Stimulated activated naive CD8-positive, alpha-beta T cell treated with anti-CD3 and anti-CD28 coated beads, Interleukin-15, amount 100 ng/mL, for 72 hours (primary cell): ENCODE results near the gene TMEM151B.

ENCODE experiments used
- ATAC-seq: fragments of 150-1000 bp; cut with Tn5 transposase; 2 replicates; pipeline ENCODE4 v1.10.0; 2021; ENCODE audit warnings: mild to moderate bottlenecking, moderate library complexity
- DNase-seq, 2 donors: peaks; one replicate each; pipeline ENCODE4 v3.0.0; 2021 to 2022
- H3K27ac Mint-ChIP-seq, 2 donors: one replicate each; pipeline ENCODE4 v1.8.0; 2022; ENCODE audit warnings: mild to moderate bottlenecking in 2 of 2, mixed read lengths in 2 of 2, moderate library complexity in 2 of 2
- H3K27me3 Mint-ChIP-seq: one replicate; pipeline ENCODE4 v1.8.0; 2022; ENCODE audit warnings: mixed read lengths
- H3K4me1 Mint-ChIP-seq: one replicate; pipeline ENCODE4 v1.8.0; 2022; ENCODE audit warnings: mild to moderate bottlenecking, mixed read lengths
- H3K4me3 Mint-ChIP-seq, 2 donors: one replicate each; pipeline ENCODE4 v1.8.0; 2022; ENCODE audit warnings: mild to moderate bottlenecking in 2 of 2, mixed read lengths in 2 of 2, moderate library complexity in 1 of 2
- H3K9me3 Mint-ChIP-seq, 2 donors: one replicate each; pipeline ENCODE4 v1.8.0; 2022; ENCODE audit warnings: mixed read lengths in 2 of 2

The TMEM151B gene

DNA sequence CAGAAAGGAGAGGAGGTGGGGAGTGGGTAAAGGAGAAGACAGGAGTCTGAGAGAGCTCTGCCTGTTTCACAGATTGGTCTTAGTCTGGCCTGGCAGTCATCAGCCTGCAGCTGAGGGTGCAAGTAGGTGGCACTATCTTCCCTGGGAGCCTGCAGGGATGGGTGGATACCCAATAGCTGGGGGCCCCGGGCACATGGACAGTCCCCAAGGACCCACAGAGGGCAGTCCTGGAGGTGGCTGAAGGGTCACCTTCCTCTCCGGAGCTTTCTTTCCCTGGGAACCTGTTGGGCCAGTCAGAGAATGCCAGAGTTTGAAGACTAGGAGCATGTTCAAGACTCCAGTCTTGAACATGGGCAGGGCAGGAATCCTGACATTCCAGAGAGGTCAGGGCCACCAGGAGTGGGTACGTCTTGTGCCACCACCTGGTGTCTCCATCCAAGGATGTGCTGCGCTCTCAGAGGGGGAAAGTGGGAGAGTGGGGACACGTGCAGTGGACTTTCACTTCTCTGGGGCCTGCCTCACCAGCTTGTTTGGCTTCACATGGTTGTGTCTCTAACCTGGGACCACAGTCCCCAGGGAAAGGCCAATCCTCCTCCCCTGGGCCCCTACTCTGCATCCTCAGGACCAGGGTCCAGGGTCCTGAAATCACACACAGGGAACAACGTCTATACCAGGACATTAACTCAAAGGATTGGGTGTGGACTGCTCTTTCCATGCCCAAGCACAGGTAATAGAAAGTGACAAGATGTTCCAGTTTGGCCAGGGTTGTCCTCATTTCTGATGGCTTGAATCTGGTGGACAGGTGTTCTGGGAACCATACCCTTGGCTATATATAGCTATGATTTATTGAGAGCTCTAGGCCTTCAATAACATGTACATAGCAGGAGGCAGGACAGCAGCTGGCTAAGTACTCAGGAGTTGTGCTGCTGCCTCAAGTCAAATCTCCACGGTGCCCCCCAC lies 24.9 kb downstream of the TMEM151B start:
- Mint-ChIP-seq H3K9me3 (no peaks in the 10 kb centered on the region), H3K4me3 (no peak overlapping the region), H3K4me1 (peaks cover 20% of the 10 kb centered on the region), H3K27me3 (peaks cover 87% of the 10 kb centered on the region), H3K27ac (no peak overlapping the region)
- no peak for ATAC-seq
- no peak for DNase-seq

GRCh38 chr6:44297063-44298038 lies 27.1 kb downstream of the TMEM151B start:
- peak; percentile 39 to 48 for DNase-seq
- ATAC-seq: peak; percentile 87
- peak overlapping the region; percentile 51 to 71 for H3K4me3 Mint-ChIP-seq
- H3K4me1 Mint-ChIP-seq: peaks cover 20% of the 10 kb centered on the region
- no peaks in the 10 kb centered on the region for H3K9me3 Mint-ChIP-seq
- no peak overlapping the region for H3K27ac Mint-ChIP-seq
- H3K27me3 Mint-ChIP-seq: peaks cover 65% of the 10 kb centered on the region

GRCh38 chr6:44298055-44298803 lies 28.0 kb downstream of the TMEM151B start:
- Mint-ChIP-seq H3K4me1 (peaks cover 20% of the 10 kb centered on the region), H3K4me3 (peak overlapping the region; percentile 51 to 71), H3K9me3 (no peaks in the 10 kb centered on the region), H3K27me3 (peaks cover 59% of the 10 kb centered on the region), H3K27ac (no peak overlapping the region)
- ATAC-seq (peak; percentile 3), DNase-seq (no peak)

- no peaks in the 10 kb centered on the region for H3K9me3 Mint-ChIP-seq
- H3K27ac Mint-ChIP-seq: peak overlapping the region in 1 of 2 donors; percentile 14
- peaks cover 53% of the 10 kb centered on the region for H3K27me3 Mint-ChIP-seq
- peaks cover 20% of the 10 kb centered on the region for H3K4me1 Mint-ChIP-seq
- no peak overlapping the region for H3K4me3 Mint-ChIP-seq
- no peak for DNase-seq
- ATAC-seq: no peak
Observed at GRCh38 chr6:44298864-44299263, 28.6 kb downstream of the TMEM151B start.

- Mint-ChIP-seq H3K27ac (no peak overlapping the region), H3K4me3 (no peak overlapping the region), H3K4me1 (peaks cover 20% of the 10 kb centered on the region), H3K9me3 (no peaks in the 10 kb centered on the region), H3K27me3 (peaks cover 38% of the 10 kb centered on the region)
- no peak for ATAC-seq
- no peak for DNase-seq
Observed at GRCh38 chr6:44300292-44300823, 30.1 kb downstream of the TMEM151B start.

DNA sequence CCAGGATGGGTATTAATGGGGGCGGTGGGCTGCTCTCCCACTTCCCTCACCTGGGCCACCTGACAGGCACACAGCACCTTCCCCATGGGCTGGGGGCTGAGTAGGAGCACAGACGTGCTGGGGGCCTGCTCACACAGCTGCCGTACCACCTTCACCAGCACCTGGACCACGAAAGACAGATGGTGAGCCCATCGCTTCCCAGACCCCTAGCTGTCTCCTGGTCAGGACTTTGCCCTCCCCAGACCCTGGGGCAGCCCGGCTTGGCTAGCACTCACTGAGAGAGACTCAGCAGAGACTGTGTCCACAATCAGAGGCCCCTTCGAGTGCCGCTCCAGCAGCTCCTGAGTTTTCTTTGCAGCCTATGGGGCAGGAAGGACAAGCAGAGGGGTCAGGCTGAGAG lies 30.9 kb downstream of the TMEM151B start:
- Mint-ChIP-seq H3K4me1 (peaks cover 20% of the 10 kb centered on the region), H3K27me3 (peaks cover 30% of the 10 kb centered on the region), H3K4me3 (no peak overlapping the region), H3K27ac (no peak overlapping the region), H3K9me3 (no peaks in the 10 kb centered on the region)
- no peak for ATAC-seq
- DNase-seq: no peak

GRCh38 chr6:44301782-44302564 lies 31.7 kb downstream of the TMEM151B start:
- H3K27me3 Mint-ChIP-seq: peaks cover 22% of the 10 kb centered on the region

GRCh38 chr6:44302856-44303255 lies 32.6 kb downstream of the TMEM151B start:
- DNase-seq (no peak), ATAC-seq (no peak)
- no peak overlapping the region for H3K4me3 Mint-ChIP-seq
- peaks cover 13% of the 10 kb centered on the region for H3K27me3 Mint-ChIP-seq
- peaks cover 6% of the 10 kb centered on the region for H3K4me1 Mint-ChIP-seq
- H3K9me3 Mint-ChIP-seq: no peaks in the 10 kb centered on the region
- H3K27ac Mint-ChIP-seq: no peak overlapping the region

More at GRCh38 chr6:44301782-44302564, 31.7 kb downstream of the TMEM151B start:
- no peak for ATAC-seq
- Mint-ChIP-seq H3K4me1 (peaks cover 14% of the 10 kb centered on the region), H3K27ac (peak overlapping the region; percentile 52 to 87), H3K9me3 (no peaks in the 10 kb centered on the region), H3K4me3 (no peak overlapping the region)
- DNase-seq: no peak

DNA sequence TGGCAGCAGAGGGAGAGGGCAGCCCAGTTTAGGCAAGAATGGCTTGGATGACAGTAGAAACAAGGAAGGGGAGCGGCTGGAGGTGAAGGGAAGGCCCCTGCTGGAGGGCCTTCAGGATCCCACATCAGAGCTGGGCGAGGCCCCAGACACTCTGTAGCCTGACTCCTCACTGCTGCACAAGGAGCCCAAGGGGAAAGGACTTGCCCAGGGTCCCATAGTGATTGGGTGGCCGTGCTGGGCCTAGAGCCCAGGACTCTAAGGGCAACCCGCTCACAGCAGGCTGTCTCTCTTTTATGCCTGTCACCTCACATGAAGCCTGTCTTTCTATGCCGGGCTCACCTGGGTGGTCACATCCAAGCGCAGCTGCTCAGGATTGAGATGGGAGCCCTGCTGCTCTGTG lies 33.6 kb downstream of the TMEM151B start:
- ATAC-seq (no peak), DNase-seq (no peak)
- no peaks in the 10 kb centered on the region for H3K9me3 Mint-ChIP-seq
- no peak overlapping the region for H3K4me3 Mint-ChIP-seq
- peaks cover 3% of the 10 kb centered on the region for H3K27me3 Mint-ChIP-seq
- H3K27ac Mint-ChIP-seq: no peak overlapping the region
- no peaks in the 10 kb centered on the region for H3K4me1 Mint-ChIP-seq

DNA sequence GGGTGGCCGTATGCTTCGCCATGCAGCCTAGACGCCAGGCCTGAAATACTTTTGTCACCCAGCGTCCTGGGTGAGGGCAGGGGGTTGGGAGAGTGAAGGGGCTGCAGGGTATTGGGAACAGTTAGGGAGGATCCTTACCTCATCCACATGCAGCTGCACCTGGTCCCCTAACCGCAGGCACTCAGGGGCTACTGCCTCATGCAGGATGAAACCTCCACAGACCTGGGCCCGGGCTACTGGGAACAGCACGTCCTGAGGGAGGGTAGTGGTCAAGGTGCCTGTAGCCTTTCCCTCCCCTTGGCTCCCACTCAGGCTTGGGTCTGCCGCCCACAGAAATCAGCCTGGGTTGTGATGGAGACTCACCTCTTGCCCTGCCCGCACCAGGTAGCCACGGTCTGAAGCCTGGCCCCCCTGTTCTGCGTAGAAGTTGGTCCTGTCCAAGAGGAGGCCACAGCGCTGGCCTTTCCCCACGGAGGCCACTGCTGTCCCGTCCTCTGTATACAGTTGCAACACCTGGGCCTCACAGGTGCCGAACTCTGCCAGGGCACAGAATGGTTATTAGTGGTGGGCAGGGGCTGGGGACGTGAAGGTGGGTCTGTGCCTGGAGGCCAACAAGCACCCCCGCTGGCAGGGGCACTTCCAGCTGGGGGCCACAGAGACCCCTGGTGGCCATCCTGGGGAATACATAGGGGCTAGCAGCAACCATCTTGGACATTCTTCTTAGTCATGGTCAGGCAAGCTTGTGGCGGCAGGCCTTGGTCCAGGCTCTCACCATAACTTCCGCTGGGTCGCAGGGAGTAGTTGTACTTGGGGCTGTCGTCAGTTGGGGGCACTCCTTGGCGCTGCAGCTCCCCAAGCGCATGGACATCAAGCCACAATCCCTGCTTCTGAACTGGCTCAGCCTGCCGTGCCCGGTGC lies 34.3 kb downstream of the TMEM151B start:
- H3K4me1 Mint-ChIP-seq: peaks cover 1% of the 10 kb centered on the region
- ATAC-seq: peak; percentile 58
- no peak overlapping the region for H3K4me3 Mint-ChIP-seq
- no peaks in the 10 kb centered on the region for H3K27me3 Mint-ChIP-seq
- peak in 1 of 2 donors; percentile 44 for DNase-seq
- no peaks in the 10 kb centered on the region for H3K9me3 Mint-ChIP-seq
- H3K27ac Mint-ChIP-seq: no peak overlapping the region

DNA sequence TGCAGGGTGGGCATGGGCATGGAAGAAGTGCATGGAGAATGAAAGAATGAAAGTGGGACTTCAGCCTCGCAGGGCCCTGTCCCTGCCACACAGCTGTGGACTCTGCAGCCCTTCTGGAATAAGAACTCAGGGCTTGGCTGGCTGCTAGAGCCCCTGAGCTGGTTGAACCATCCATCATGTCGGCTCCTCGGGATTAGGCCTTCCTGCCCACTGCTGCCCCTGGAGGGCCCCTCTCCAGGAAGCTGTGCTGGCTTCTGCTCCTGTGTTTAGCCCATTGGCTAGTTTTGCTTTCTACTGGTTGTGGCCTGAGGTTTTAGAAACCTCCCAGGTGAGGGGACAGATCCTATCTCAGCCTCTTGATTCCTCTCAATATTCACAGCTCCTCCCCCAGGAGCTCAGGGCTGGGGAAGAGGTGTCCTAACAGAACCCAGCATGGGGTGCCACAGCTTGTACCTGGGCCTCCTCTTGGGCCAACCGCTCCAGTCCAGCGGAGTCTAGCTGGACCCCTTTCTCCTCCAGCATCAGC lies 35.0 kb downstream of the TMEM151B start:
- Mint-ChIP-seq H3K4me1 (peaks cover 9% of the 10 kb centered on the region), H3K4me3 (no peak overlapping the region), H3K27me3 (no peaks in the 10 kb centered on the region), H3K27ac (no peak overlapping the region), H3K9me3 (no peaks in the 10 kb centered on the region)
- ATAC-seq: no peak
- DNase-seq: no peak

GRCh38 chr6:44306710-44307109 lies 36.5 kb downstream of the TMEM151B start:
- H3K4me1 Mint-ChIP-seq: peaks cover 13% of the 10 kb centered on the region
- no peaks in the 10 kb centered on the region for H3K9me3 Mint-ChIP-seq
- no peak for ATAC-seq
- no peak overlapping the region for H3K4me3 Mint-ChIP-seq
- no peak overlapping the region for H3K27ac Mint-ChIP-seq
- no peak for DNase-seq
- H3K27me3 Mint-ChIP-seq: no peaks in the 10 kb centered on the region

DNA sequence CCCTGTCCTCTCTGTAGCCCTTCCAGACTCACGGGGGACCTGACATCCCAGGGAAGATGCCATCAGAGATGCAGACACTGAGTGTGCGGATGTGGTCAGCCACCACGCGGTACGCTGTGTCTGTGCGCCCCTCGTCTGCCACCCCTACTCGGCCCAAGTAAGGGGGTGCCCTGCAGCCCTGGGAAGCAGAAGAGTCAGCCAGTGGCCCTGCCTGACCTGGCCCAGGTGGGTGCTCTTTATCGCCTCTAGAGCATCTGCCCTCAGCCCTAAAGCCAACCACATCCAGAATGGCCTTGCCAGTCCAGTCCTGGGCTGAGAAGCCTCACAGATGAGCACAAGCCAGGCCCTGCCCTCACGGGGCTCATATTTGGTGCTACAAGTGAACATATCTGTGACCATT lies 37.0 kb downstream of the TMEM151B start:
- H3K4me3 Mint-ChIP-seq: no peak overlapping the region
- no peaks in the 10 kb centered on the region for H3K9me3 Mint-ChIP-seq
- no peak overlapping the region for H3K27ac Mint-ChIP-seq
- DNase-seq: no peak
- H3K4me1 Mint-ChIP-seq: peaks cover 18% of the 10 kb centered on the region
- ATAC-seq: peak; percentile 6
- H3K27me3 Mint-ChIP-seq: no peaks in the 10 kb centered on the region
